Colonic mucosa (tissue), 4 donors: Measurements from ENCODE around the gene SPC24. TPM values are rescaled to one million over a fixed set of nuclear protein-coding genes. Genes with fewer than 3 reads are reported as not detected.
"Not testable (repeated sequence)": the region's sequence is repeated elsewhere in the genome, so short reads cannot be mapped to it uniquely, and the experiment has no call there.

Experiments used
- DNase-seq: peaks from one replicate; pipeline ENCODE4 v3.0.0-alpha.2; 2020
- H3K27ac ChIP-seq: fragments of 200-600 bp; one replicate; pipeline ENCODE4 v1.8.0; 2021
- H3K27me3 ChIP-seq: fragments of 200-600 bp; one replicate; pipeline ENCODE4 v1.8.0; 2021
- H3K36me3 ChIP-seq: fragments of 200-600 bp; one replicate; pipeline ENCODE4 v1.8.0; 2021
- H3K4me1 ChIP-seq: fragments of 200-600 bp; one replicate; pipeline ENCODE4 v1.8.0; 2021; ENCODE audit warnings: mild to moderate bottlenecking
- H3K4me3 ChIP-seq: fragments of 200-600 bp; one replicate; pipeline ENCODE4 v1.8.0; 2021
- H3K9ac ChIP-seq, 2 donors: one replicate each; pipeline ENCODE4 v1.7.0; 2013; ENCODE audit warnings: control low read depth in 2 of 2, low read depth in 2 of 2, low read length in 2 of 2
- H3K9me3 ChIP-seq: fragments of 200-600 bp; one replicate; pipeline ENCODE4 v1.8.0; 2021
- CTCF ChIP-seq: fragments of 200-600 bp; IDR thresholded peaks from one replicate; pipeline ENCODE4 v1.8.0; 2022; ENCODE audit warnings: antibody characterized with exemption, mild to moderate bottlenecking
- intact Hi-C: fragments of 100-400 bp; cut with DNase I; formaldehyde crosslinking; loops from one replicate; pipeline ENCODE4 v1.14.1; 2022
- total RNA-seq, 2 donors: library from RNA; stranded (reverse); fragmentation: NEBNext Ultra II Directional in 1 of 2; extraction: Animal tissue kit (Norgen Biotek cat#: 25700) in 1 of 2; gene quantifications; one replicate each; pipeline ENCODE4 v1.2.1, GENCODE V29; 2021
- donor health status: healthy.
- donor health status: DM: no; HTN: no; CAD: no.
- donor health status: DM: no; HTN: no; CAD: no.

Gene SPC24
- total RNA-seq, 2 donors from 2014 or later: 9.4 to 47.6 TPM

- intact Hi-C loops: no loop called here
- no peaks in the 10 kb centered on the region for H3K9me3 ChIP-seq
- H3K27me3 ChIP-seq: no peaks in the 10 kb centered on the region
- DNase-seq: no peak
- H3K27ac ChIP-seq: peak overlapping the region; percentile 64
- H3K9ac ChIP-seq: no peak overlapping the region
- no peak for TF ChIP-seq CTCF
- no peaks in the 10 kb centered on the region for H3K4me1 ChIP-seq
- H3K36me3 ChIP-seq: no peaks in the 10 kb centered on the region
- no peak overlapping the region for H3K4me3 ChIP-seq
These were observed 10.9 kb upstream of the SPC24 start for GRCh38 chr19:11166281-11167142.

GRCh38 chr19:11165486-11166030 is 10.0 kb upstream of the SPC24 start:
- H3K27me3 ChIP-seq: no peaks in the 10 kb centered on the region
- H3K9ac ChIP-seq: no peak overlapping the region
- peak overlapping the region; percentile 64 for H3K27ac ChIP-seq
- TF ChIP-seq CTCF: no peak
- H3K36me3 ChIP-seq: no peaks in the 10 kb centered on the region
- no peak overlapping the region for H3K4me3 ChIP-seq
- H3K9me3 ChIP-seq: no peaks in the 10 kb centered on the region
- intact Hi-C loops: no loop called here
- no peaks in the 10 kb centered on the region for H3K4me1 ChIP-seq
- DNase-seq: no peak

GRCh38 chr19:11164879-11165406 is 9.4 kb upstream of the SPC24 start:
- peak; percentile 62 for DNase-seq
- H3K9me3 ChIP-seq: no peaks in the 10 kb centered on the region
- no peak overlapping the region for H3K4me3 ChIP-seq
- H3K27ac ChIP-seq: peak overlapping the region; percentile 64
- intact Hi-C loops: no loop called here
- no peak for TF ChIP-seq CTCF
- H3K36me3 ChIP-seq: no peaks in the 10 kb centered on the region
- H3K9ac ChIP-seq: no peak overlapping the region
- no peaks in the 10 kb centered on the region for H3K4me1 ChIP-seq
- H3K27me3 ChIP-seq: no peaks in the 10 kb centered on the region

GRCh38 chr19:11164296-11164695 is 8.7 kb upstream of the SPC24 start:
- no peaks in the 10 kb centered on the region for H3K36me3 ChIP-seq
- peak overlapping the region in 1 of 2 donors; percentile 28 for H3K9ac ChIP-seq
- intact Hi-C loops: no loop called here

GRCh38 chr19:11160440-11160768 is 4.8 kb upstream of the SPC24 start:
- DNase-seq, H3K9me3 ChIP-seq, H3K36me3 ChIP-seq, H3K4me3 ChIP-seq, H3K27ac ChIP-seq, H3K4me1 ChIP-seq, H3K27me3 ChIP-seq, intact Hi-C loops, H3K9ac ChIP-seq: not testable (repeated sequence)

More at GRCh38 chr19:11164296-11164695, 8.7 kb upstream of the SPC24 start:
- Histone ChIP-seq H3K4me1 (no peaks in the 10 kb centered on the region), H3K4me3 (no peak overlapping the region), H3K27me3 (no peaks in the 10 kb centered on the region), H3K9me3 (no peaks in the 10 kb centered on the region), H3K27ac (peak overlapping the region; percentile 64)
- no peak for DNase-seq
- no peak for TF ChIP-seq CTCF
